ENCODE results near the gene PRKN.

- no peak for TF ChIP-seq CTCF (IDR thresholded peaks at IDR 0.05)
- no peak for TF ChIP-seq ZFX (IDR thresholded peaks at IDR 0.05; ENCODE audit: borderline replicate concordance)
Measured at GRCh38 chr6:162249907-162250642, 477.5 kb downstream of the PRKN start.

All from 22Rv1 (cell line).